D721Med (cell line): ENCODE measurements around the gene MT1X.

Source experiments
- DNase-seq: peaks from one replicate; pipeline ENCODE4 v3.0.0; 2011; ENCODE audit warnings: low spot score; ENCODE audit not compliant: insufficient read length
- FAIRE-seq: peaks from 2 replicates; lab custom pipeline; 2011; peaks lifted over from hg19 to GRCh38; lab: Jason Lieb, UNC
- CTCF ChIP-seq: IDR thresholded peaks from 2 replicates; pipeline ENCODE4 v1.5.1; 2012; ENCODE audit warnings: mild to moderate bottlenecking, control low read depth; ENCODE audit not compliant: insufficient read depth; ENCODE audit errors: missing control alignments

MT1X gene

GRCh38 chr16:56728027-56728426 is 45.8 kb downstream of the MT1X start:
- no peak for FAIRE-seq
- DNase-seq, result no peak
- no peak for TF ChIP-seq CTCF

- FAIRE-seq (no peak), DNase-seq (no peak)
- TF ChIP-seq CTCF, result no peak
These were observed 46.9 kb downstream of the MT1X start for GRCh38 chr16:56728980-56729734.

GRCh38 chr16:56729735-56730662 is 47.7 kb downstream of the MT1X start, which contains the start of gene NUP93:
NUP93 (plus strand) TSS chr16:56730129; CDS start chr16:56748248, 18,119 bp downstream.
- FAIRE-seq (no peak), DNase-seq (peak; percentile 50)
- no peak for TF ChIP-seq CTCF

GRCh38 chr16:56732366-56732765 is 50.1 kb downstream of the MT1X start:
- TF ChIP-seq CTCF, result no peak
- no peak for FAIRE-seq
- DNase-seq, result no peak

- no peak for DNase-seq
- no peak for TF ChIP-seq CTCF
- FAIRE-seq, result no peak
These were observed 50.6 kb downstream of the MT1X start for GRCh38 chr16:56732832-56733231.
